C4-2B (cell line): ENCODE results near the gene TAF15.

Source experiments
- ZFX ChIP-seq: fragments of 450-650 bp; IDR thresholded peaks from 2 replicates; pipeline ENCODE4 v1.6.1; 2017
- TF ChIP-seq, protein P1 (sequence below): fragments of 450-650 bp; conservative IDR thresholded peaks from 2 replicates; pipeline ENCODE4 v1.5.1; 2017; ENCODE audit warnings: mild to moderate bottlenecking

DNA sequence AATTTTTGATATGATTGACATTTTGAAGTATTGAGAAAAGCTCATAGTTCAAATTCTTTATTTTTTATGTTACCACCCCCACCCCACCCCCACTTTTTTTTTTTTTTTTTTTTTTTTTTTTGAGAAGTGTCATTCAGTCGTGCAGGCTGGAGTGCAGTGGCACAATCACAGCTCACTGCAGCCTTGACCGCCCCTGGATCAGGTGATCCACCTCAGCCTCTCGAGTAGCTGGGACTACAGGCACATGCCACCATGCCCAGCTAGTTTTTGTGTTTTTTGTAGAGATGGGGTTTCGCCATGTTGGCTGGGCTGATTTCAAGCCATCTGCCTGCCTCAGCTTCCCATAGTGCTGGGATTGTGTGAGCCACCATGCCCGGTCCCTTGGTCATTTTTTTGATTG is 7.4 kb downstream of the TAF15 start:
- TF ChIP-seq, protein P1, sequence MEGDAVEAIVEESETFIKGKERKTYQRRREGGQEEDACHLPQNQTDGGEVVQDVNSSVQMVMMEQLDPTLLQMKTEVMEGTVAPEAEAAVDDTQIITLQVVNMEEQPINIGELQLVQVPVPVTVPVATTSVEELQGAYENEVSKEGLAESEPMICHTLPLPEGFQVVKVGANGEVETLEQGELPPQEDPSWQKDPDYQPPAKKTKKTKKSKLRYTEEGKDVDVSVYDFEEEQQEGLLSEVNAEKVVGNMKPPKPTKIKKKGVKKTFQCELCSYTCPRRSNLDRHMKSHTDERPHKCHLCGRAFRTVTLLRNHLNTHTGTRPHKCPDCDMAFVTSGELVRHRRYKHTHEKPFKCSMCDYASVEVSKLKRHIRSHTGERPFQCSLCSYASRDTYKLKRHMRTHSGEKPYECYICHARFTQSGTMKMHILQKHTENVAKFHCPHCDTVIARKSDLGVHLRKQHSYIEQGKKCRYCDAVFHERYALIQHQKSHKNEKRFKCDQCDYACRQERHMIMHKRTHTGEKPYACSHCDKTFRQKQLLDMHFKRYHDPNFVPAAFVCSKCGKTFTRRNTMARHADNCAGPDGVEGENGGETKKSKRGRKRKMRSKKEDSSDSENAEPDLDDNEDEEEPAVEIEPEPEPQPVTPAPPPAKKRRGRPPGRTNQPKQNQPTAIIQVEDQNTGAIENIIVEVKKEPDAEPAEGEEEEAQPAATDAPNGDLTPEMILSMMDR: no peak
- no peak for TF ChIP-seq ZFX
